ENCODE results near the gene ACAP1. TPM values are rescaled to one million over a fixed set of nuclear protein-coding genes. Genes with fewer than 3 reads are reported as not detected.

The ACAP1 gene
- polyA plus RNA-seq, 1 donor = 12.2 TPM

- no peak overlapping the region for H3K4me3 ChIP-seq (ENCODE audit: low read length)
- H3K27me3 ChIP-seq (ENCODE audit: control insufficient read depth, insufficient read depth, low read length) = peaks cover 16% of the 10 kb centered on the region
- H3K9me3 ChIP-seq (ENCODE audit: control insufficient read depth, low read depth, low read length) = no peaks in the 10 kb centered on the region
- no CpG with 5 or more reads among the region's 10 CpGs for WGBS (ENCODE audit: insufficient coverage, low lambda C conversion rate)
- no peak overlapping the region for H3K27ac ChIP-seq (ENCODE audit: low read length)
- no peak for DNase-seq
- H3K4me1 ChIP-seq (ENCODE audit: control insufficient read depth, insufficient read depth, low read length) = peaks cover 8% of the 10 kb centered on the region
- peaks cover 50% of the 10 kb centered on the region for H3K36me3 ChIP-seq (ENCODE audit: control insufficient read depth, insufficient read depth, low read length)
Measured at GRCh38 chr17:7388856-7389255, 52.5 kb downstream of the ACAP1 start.

- Histone ChIP-seq H3K9me3 (ENCODE audit: control insufficient read depth, low read depth, low read length) (no peaks in the 10 kb centered on the region), H3K27me3 (ENCODE audit: control insufficient read depth, insufficient read depth, low read length) (peaks cover 7% of the 10 kb centered on the region), H3K4me3 (ENCODE audit: low read length) (no peak overlapping the region), H3K4me1 (ENCODE audit: control insufficient read depth, insufficient read depth, low read length) (peaks cover 16% of the 10 kb centered on the region), H3K27ac (ENCODE audit: low read length) (no peak overlapping the region), H3K36me3 (ENCODE audit: control insufficient read depth, insufficient read depth, low read length) (peaks cover 47% of the 10 kb centered on the region)
- DNase-seq = no peak
- no CpG with 5 or more reads among the region's 19 CpGs for WGBS (ENCODE audit: insufficient coverage, low lambda C conversion rate)
Measured at GRCh38 chr17:7389924-7390910, 53.9 kb downstream of the ACAP1 start.

- H3K4me1 ChIP-seq (ENCODE audit: control insufficient read depth, insufficient read depth, low read length) = peaks cover 16% of the 10 kb centered on the region
- no CpG with 5 or more reads among the region's 2 CpGs for WGBS (ENCODE audit: insufficient coverage, low lambda C conversion rate)
- no peak for DNase-seq
- peaks cover 7% of the 10 kb centered on the region for H3K27me3 ChIP-seq (ENCODE audit: control insufficient read depth, insufficient read depth, low read length)
- no peak overlapping the region for H3K4me3 ChIP-seq (ENCODE audit: low read length)
- H3K36me3 ChIP-seq (ENCODE audit: control insufficient read depth, insufficient read depth, low read length) = peaks cover 44% of the 10 kb centered on the region
- no peaks in the 10 kb centered on the region for H3K9me3 ChIP-seq (ENCODE audit: control insufficient read depth, low read depth, low read length)
- no peak overlapping the region for H3K27ac ChIP-seq (ENCODE audit: low read length)
Measured at GRCh38 chr17:7391307-7391706, 55.0 kb downstream of the ACAP1 start.

GRCh38 chr17:7392696-7393612 lies 56.6 kb downstream of the ACAP1 start:
- peaks cover 33% of the 10 kb centered on the region for H3K36me3 ChIP-seq (ENCODE audit: control insufficient read depth, insufficient read depth, low read length)
- WGBS (ENCODE audit: insufficient coverage, low lambda C conversion rate) = no CpG with 5 or more reads among the region's 42 CpGs
- H3K9me3 ChIP-seq (ENCODE audit: control insufficient read depth, low read depth, low read length) = no peaks in the 10 kb centered on the region
- peaks cover 7% of the 10 kb centered on the region for H3K27me3 ChIP-seq (ENCODE audit: control insufficient read depth, insufficient read depth, low read length)
- H3K27ac ChIP-seq (ENCODE audit: low read length) = no peak overlapping the region
- H3K4me3 ChIP-seq (ENCODE audit: low read length) = peak overlapping the region; percentile 99
- H3K4me1 ChIP-seq (ENCODE audit: control insufficient read depth, insufficient read depth, low read length) = peaks cover 16% of the 10 kb centered on the region
- peak in 1 of 2 donors; percentile 25 for DNase-seq

- Histone ChIP-seq H3K4me3 (ENCODE audit: low read length) (peak overlapping the region; percentile 99), H3K9me3 (ENCODE audit: control insufficient read depth, low read depth, low read length) (no peaks in the 10 kb centered on the region), H3K36me3 (ENCODE audit: control insufficient read depth, insufficient read depth, low read length) (peaks cover 24% of the 10 kb centered on the region), H3K27ac (ENCODE audit: low read length) (peak overlapping the region; percentile 74), H3K4me1 (ENCODE audit: control insufficient read depth, insufficient read depth, low read length) (peaks cover 16% of the 10 kb centered on the region), H3K27me3 (ENCODE audit: control insufficient read depth, insufficient read depth, low read length) (peaks cover 7% of the 10 kb centered on the region)
- no CpG with 5 or more reads among the region's 48 CpGs for WGBS (ENCODE audit: insufficient coverage, low lambda C conversion rate)
- DNase-seq = no peak
Measured at GRCh38 chr17:7393613-7394451, 57.5 kb downstream of the ACAP1 start.

GRCh38 chr17:7394452-7395191 lies 58.3 kb downstream of the ACAP1 start, which contains the start of gene PLSCR3:
Gene PLSCR3, minus strand, starts transcription at chr17:7394525. Its CDS starts 415 bp downstream, at chr17:7394110.
- H3K36me3 ChIP-seq (ENCODE audit: control insufficient read depth, insufficient read depth, low read length) = peaks cover 16% of the 10 kb centered on the region
- DNase-seq = peak; percentile 78 to 89
- H3K4me3 ChIP-seq (ENCODE audit: low read length) = peak within 1 kb of the TSS; percentile 99
- WGBS (ENCODE audit: insufficient coverage, low lambda C conversion rate) = no CpG with 5 or more reads among the region's 71 CpGs
- H3K9me3 ChIP-seq (ENCODE audit: control insufficient read depth, low read depth, low read length) = no peaks in the 10 kb centered on the region
- H3K27me3 ChIP-seq (ENCODE audit: control insufficient read depth, insufficient read depth, low read length) = peaks cover 7% of the 10 kb centered on the region
- peak within 1 kb of the TSS; percentile 74 for H3K27ac ChIP-seq (ENCODE audit: low read length)
- H3K4me1 ChIP-seq (ENCODE audit: control insufficient read depth, insufficient read depth, low read length) = peaks cover 16% of the 10 kb centered on the region

GRCh38 chr17:7396147-7396546 lies 59.8 kb downstream of the ACAP1 start:
- WGBS (ENCODE audit: insufficient coverage, low lambda C conversion rate) = 100% methylated on average over 1 of the region's 4 CpGs
- DNase-seq = no peak

GRCh38 chr17:7398612-7399011 lies 62.3 kb downstream of the ACAP1 start:
- H3K9me3 ChIP-seq (ENCODE audit: control insufficient read depth, low read depth, low read length) = no peaks in the 10 kb centered on the region
- no peak overlapping the region for H3K4me3 ChIP-seq (ENCODE audit: low read length)
- no peak for DNase-seq
- H3K27ac ChIP-seq (ENCODE audit: low read length) = no peak overlapping the region
- H3K27me3 ChIP-seq (ENCODE audit: control insufficient read depth, insufficient read depth, low read length) = peaks cover 2% of the 10 kb centered on the region
- H3K4me1 ChIP-seq (ENCODE audit: control insufficient read depth, insufficient read depth, low read length) = peaks cover 17% of the 10 kb centered on the region
- no CpG with 5 or more reads among the region's 2 CpGs for WGBS (ENCODE audit: insufficient coverage, low lambda C conversion rate)
- H3K36me3 ChIP-seq (ENCODE audit: control insufficient read depth, insufficient read depth, low read length) = no peaks in the 10 kb centered on the region

More at GRCh38 chr17:7396147-7396546, 59.8 kb downstream of the ACAP1 start:
- Histone ChIP-seq H3K4me3 (ENCODE audit: low read length) (no peak overlapping the region), H3K27me3 (ENCODE audit: control insufficient read depth, insufficient read depth, low read length) (peaks cover 7% of the 10 kb centered on the region), H3K9me3 (ENCODE audit: control insufficient read depth, low read depth, low read length) (no peaks in the 10 kb centered on the region), H3K36me3 (ENCODE audit: control insufficient read depth, insufficient read depth, low read length) (peaks cover 5% of the 10 kb centered on the region), H3K27ac (ENCODE audit: low read length) (no peak overlapping the region), H3K4me1 (ENCODE audit: control insufficient read depth, insufficient read depth, low read length) (peaks cover 16% of the 10 kb centered on the region)

All from large intestine (tissue), 3 donors.